K562 (cell line): ENCODE measurements around the gene ARAF.

Experiments used
- CTCF ChIP-seq, 3 experiments: IDR thresholded peaks in 2 of 3; conservative IDR thresholded peaks in 1 of 3; 2 replicates each; pipeline ENCODE4 v1.5.1; 2011 to 2012; ENCODE audit warnings: low read length in 3 of 3, mild to moderate bottlenecking in 3 of 3, control low read depth in 2 of 3, improper control_type of control experiment in 1 of 3, inconsistent platforms in 1 of 3, low read depth in 1 of 3, mixed read lengths in 1 of 3, moderate library complexity in 1 of 3; ENCODE audit not compliant: insufficient read depth in 2 of 3
- CUX1 ChIP-seq: fragments of 200-800 bp; sonication (Bioruptor generic); IDR thresholded peaks from 2 replicates; pipeline ENCODE4 v1.6.1; 2016; ENCODE audit warnings: missing genetic modification characterization, missing compliant biosample characterization
- EHMT2 ChIP-seq: fragments of 450-650 bp; IDR thresholded peaks from 2 replicates; pipeline ENCODE4 v1.6.1; 2018; ENCODE audit warnings: antibody characterized with exemption
- POLR2AphosphoS5 ChIP-seq: IDR thresholded peaks from 2 replicates; pipeline ENCODE4 v1.6.1; 2011; ENCODE audit warnings: mild to moderate bottlenecking, low read depth, low read length, moderate library complexity; ENCODE audit not compliant: control insufficient read depth, insufficient read depth
- SPI1 ChIP-seq: IDR thresholded peaks from 2 replicates; pipeline ENCODE4 v1.6.1; 2011; ENCODE audit warnings: low read depth, low read length, control low read depth, borderline replicate concordance

DNA sequence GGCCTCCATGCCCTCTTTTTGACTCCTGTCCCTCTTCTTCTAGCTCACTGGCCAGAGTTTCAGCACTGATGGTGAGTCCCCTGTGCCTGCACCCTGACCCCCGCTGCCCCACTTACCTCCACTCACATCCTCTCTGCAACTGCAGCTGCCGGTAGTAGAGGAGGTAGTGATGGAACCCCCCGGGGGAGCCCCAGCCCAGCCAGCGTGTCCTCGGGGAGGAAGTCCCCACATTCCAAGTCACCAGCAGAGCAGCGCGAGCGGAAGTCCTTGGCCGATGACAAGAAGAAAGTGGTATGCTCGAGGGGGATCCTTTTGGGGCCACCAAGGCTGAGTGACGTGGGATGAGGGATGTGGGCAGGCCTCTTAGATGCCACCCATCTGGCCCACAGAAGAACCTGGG is 5.8 kb downstream of the ARAF start:
- TF ChIP-seq CUX1 (CRISPR knock-in tag) = no peak
- TF ChIP-seq POLR2AphosphoS5 = no peak
- TF ChIP-seq SPI1 = no peak
- TF ChIP-seq EHMT2 = no peak
- TF ChIP-seq CTCF (IDR thresholded peaks at IDR 0.05 in 2 of 3, conservative IDR thresholded peaks at IDR 0.05 in 1 of 3; ENCODE audit: insufficient read depth in 2 of 3, low read depth in 1 of 3, low read length in 3 of 3) = no peak
